GM12878 (cell line): ENCODE results near the gene LYZ. TPM values are rescaled to one million over a fixed set of nuclear protein-coding genes. Genes with fewer than 3 reads are reported as not detected.

Experiments
- ATAC-seq: fragments of 200-7000 bp; cut with Tn5 transposase; 3 replicates; pipeline ENCODE4 v1.9.1; 2020; ENCODE audit warnings: mild to moderate bottlenecking, moderate library complexity
- BruUV-seq: library from RNA; stranded (reverse); fragments of 400-500 nt; replicated peaks from 2 replicates; lab custom pipeline; 2021; lab: Mats Ljungman, UMichigan
- CTCF ChIA-PET: fragments of 300-600 bp; sonication (Branson Sonifier 250); formaldehyde crosslinking; extraction: SDS; loops from one replicate; lab custom pipeline; 2021; ENCODE audit warnings: inconsistent platforms; lab: Yijun Ruan, JAX
- POLR2A ChIA-PET: fragments of 350-600 bp; formaldehyde crosslinking; extraction: SDS; loops from one replicate; lab custom pipeline; 2021; ENCODE audit warnings: inconsistent platforms; lab: Charles Lee
- RAD21 ChIA-PET: fragments of 300-600 bp; sonication (Branson Sonifier 250); formaldehyde crosslinking; loops from one replicate; lab custom pipeline; 2023; ENCODE audit warnings: antibody characterized with exemption; ENCODE audit not compliant: unreplicated experiment; lab: Charles Lee
- SMC1A ChIA-PET: fragments of 300-600 bp; sonication (Branson Sonifier 250); formaldehyde crosslinking; loops from one replicate; lab custom pipeline; 2023; ENCODE audit not compliant: unreplicated experiment, uncharacterized antibody; lab: Charles Lee
- DNase-seq: peaks from one replicate; pipeline ENCODE4 v3.0.0-alpha.2; 2011; ENCODE audit warnings: low read depth, low spot score
- FAIRE-seq: peaks from 3 replicates; lab custom pipeline; 2011; peaks lifted over from hg19 to GRCh38; lab: Jason Lieb, UNC
- H2AFZ ChIP-seq: 2 replicates; pipeline ENCODE4 v1.6.0; 2011; ENCODE audit warnings: low read depth, low read length, control low read depth; ENCODE audit not compliant: control insufficient read depth
- H3K27ac ChIP-seq: 2 replicates; pipeline ENCODE4 v1.5.1; 2011; ENCODE audit warnings: control low read depth; ENCODE audit not compliant: control insufficient read depth, insufficient read depth
- H3K27me3 ChIP-seq, 2 experiments: replicated peaks in 1 of 2; 2 replicates each; pipeline versions ENCODE4 v1.6.0 to v1.6.1; 2011; ENCODE audit warnings: low read length in 1 of 2; ENCODE audit not compliant: control insufficient read depth in 2 of 2, insufficient read depth in 2 of 2
- H3K36me3 ChIP-seq, 2 experiments: 2 replicates each; pipeline ENCODE4 v1.5.1; 2011; ENCODE audit warnings: low read length in 1 of 2; ENCODE audit not compliant: control insufficient read depth in 2 of 2, insufficient read depth in 2 of 2
- H3K4me1 ChIP-seq: 2 replicates; pipeline ENCODE4 v1.6.1; 2011; ENCODE audit warnings: mild to moderate bottlenecking, low read length, moderate library complexity, mixed read lengths; ENCODE audit not compliant: control insufficient read depth, insufficient read depth
- H3K4me2 ChIP-seq: 2 replicates; pipeline ENCODE4 v1.6.0; 2011; ENCODE audit warnings: control low read depth; ENCODE audit not compliant: control insufficient read depth, insufficient read depth
- H3K4me3 ChIP-seq: fragments of 200-600 bp; sonication (generic); 2 replicates; pipeline ENCODE4 v1.5.1; 2016
- H3K79me2 ChIP-seq: 2 replicates; pipeline ENCODE4 v1.6.0; 2011; ENCODE audit warnings: low read length; ENCODE audit not compliant: control insufficient read depth, insufficient read depth
- H3K9ac ChIP-seq: 2 replicates; pipeline ENCODE4 v1.8.0; 2011; ENCODE audit warnings: low read length, control low read depth, mixed read lengths; ENCODE audit not compliant: control insufficient read depth, insufficient read depth
- H3K9me3 ChIP-seq: replicated peaks from 3 replicates; pipeline ENCODE4 v1.5.1; 2011; ENCODE audit warnings: mild to moderate bottlenecking, low read length; ENCODE audit not compliant: control insufficient read depth, insufficient read depth
- H4K20me1 ChIP-seq: 2 replicates; pipeline ENCODE4 v1.6.0; 2011; ENCODE audit not compliant: control insufficient read depth, insufficient read depth
- BACH1 ChIP-seq: fragments of 450-650 bp; IDR thresholded peaks from 2 replicates; pipeline ENCODE4 v1.6.1; 2017; ENCODE audit warnings: mild to moderate bottlenecking, borderline replicate concordance
- CBFB ChIP-seq: IDR thresholded peaks from 2 replicates; pipeline ENCODE4 v1.6.1; 2016; ENCODE audit warnings: antibody characterized with exemption, low read depth
- DPF2 ChIP-seq: fragments of 450-650 bp; IDR thresholded peaks from 2 replicates; pipeline ENCODE4 v1.6.1; 2017; ENCODE audit warnings: mild to moderate bottlenecking
- EED ChIP-seq: sonication (generic); IDR thresholded peaks from 2 replicates; pipeline ENCODE4 v1.6.1; 2016; ENCODE audit warnings: antibody characterized with exemption, low read depth
- EP300 ChIP-seq, 2 experiments: fragments of 150-350 bp in 1 of 2; IDR thresholded peaks; 2 replicates each; pipeline ENCODE4 v1.6.1; 2011 to 2012; ENCODE audit warnings: low read depth in 2 of 2, low read length in 2 of 2, borderline replicate concordance in 1 of 2, improper control_type of control experiment in 1 of 2, inconsistent platforms in 1 of 2; ENCODE audit not compliant: control insufficient read depth in 1 of 2
- GABPA ChIP-seq: IDR thresholded peaks from 2 replicates; pipeline ENCODE4 v1.6.1; 2014; ENCODE audit warnings: antibody characterized with exemption, low read depth, mild to moderate bottlenecking, inconsistent platforms
- IKZF1 ChIP-seq: fragments of 450-650 bp; conservative IDR thresholded peaks from 2 replicates; pipeline ENCODE4 v1.6.1; 2017; ENCODE audit warnings: antibody characterized with exemption, mild to moderate bottlenecking
- IKZF2 ChIP-seq, 2 experiments: fragments of 450-650 bp; IDR thresholded peaks; 2 replicates each; pipeline ENCODE4 v1.6.1; 2017; ENCODE audit warnings: mild to moderate bottlenecking in 2 of 2, moderate library complexity in 2 of 2
- IRF4 ChIP-seq: IDR thresholded peaks from 2 replicates; pipeline ENCODE4 v1.6.1; 2011; ENCODE audit warnings: low read depth, low read length
- KDM1A ChIP-seq: fragments of 200-600 bp; sonication (generic); IDR thresholded peaks from 2 replicates; pipeline ENCODE4 v1.6.1; 2016; ENCODE audit warnings: borderline replicate concordance
- NFIC ChIP-seq: IDR thresholded peaks from 2 replicates; pipeline ENCODE4 v1.6.1; 2012; ENCODE audit warnings: low read depth, mild to moderate bottlenecking, inconsistent platforms, low read length, moderate library complexity
- PAX5 ChIP-seq: IDR thresholded peaks from 2 replicates; pipeline ENCODE4 v1.6.1; 2011; ENCODE audit warnings: low read depth, low read length, borderline replicate concordance
- POU2F2 ChIP-seq: IDR thresholded peaks from 3 replicates; pipeline ENCODE4 v1.6.1; 2011; ENCODE audit warnings: low read depth, mild to moderate bottlenecking, low read length, borderline replicate concordance
- RB1 ChIP-seq: fragments of 450-650 bp; formaldehyde crosslinking; IDR thresholded peaks from 2 replicates; pipeline ENCODE4 v1.6.1; 2017; ENCODE audit warnings: mild to moderate bottlenecking, borderline replicate concordance
- RUNX3 ChIP-seq: IDR thresholded peaks from 2 replicates; pipeline ENCODE4 v1.6.1; 2012; ENCODE audit warnings: low read length, inconsistent platforms
- SPI1 ChIP-seq: IDR thresholded peaks from 2 replicates; pipeline ENCODE4 v1.6.1; 2011; ENCODE audit warnings: low read depth, mild to moderate bottlenecking, low read length, moderate library complexity, borderline replicate concordance; ENCODE audit not compliant: insufficient read depth
- SREBF1 ChIP-seq: IDR thresholded peaks from 2 replicates; pipeline ENCODE4 v1.6.1; 2012; ENCODE audit warnings: mild to moderate bottlenecking, low read length
- ZNF207 ChIP-seq: fragments of 450-650 bp; IDR thresholded peaks from 2 replicates; pipeline ENCODE4 v1.6.1; 2014; ENCODE audit warnings: antibody characterized with exemption, mild to moderate bottlenecking, borderline replicate concordance
- WGBS: methylation state at CpG from one replicate; pipeline ENCODE4 v1.1.6; 2016; ENCODE audit warnings: low lambda C conversion rate; ENCODE audit not compliant: insufficient replicate concordance, insufficient coverage; ENCODE audit errors: missing lambda C conversion rate; 5-methylcytosine and 5-hydroxymethylcytosine counted together
- in situ Hi-C: fragments of 300-500 bp; cut with MboI; formaldehyde crosslinking; loops from 9 replicates; pipeline ENCODE4 v1.14.3; 2018; ENCODE audit warnings: mixed read lengths
- intact Hi-C: fragments of 100-400 bp; cut with micrococcal nuclease; formaldehyde crosslinking; loops from one replicate; pipeline ENCODE4 v1.14.2; 2022; ENCODE audit not compliant: unreplicated experiment
- polyA plus RNA-seq, 11 experiments: library from polyadenylated mRNA; depleted of rRNA in 4 of 11; unstranded in 6 of 11; stranded (reverse) in 5 of 11; fragments of >200 nt; fragmentation: Nextera tagmentation in 4 of 11; fragmentation: Illumina TruSeq in 1 of 11; extraction: Ambion mirVana in 4 of 11; extraction: Trizol in 1 of 11; gene quantifications; 1 replicate in 1 of 11; 2 replicates in 10 of 11; pipeline versions ENCODE4 v1.2.1 to v1.2.3, GENCODE V29; 2011 to 2016; ENCODE audit warnings: inconsistent platforms in 2 of 11, missing spikeins in 2 of 11, low read depth in 1 of 11
- total RNA-seq, 4 experiments: library from RNA; depleted of rRNA in 3 of 4; stranded (reverse); fragments of >200 nt in 3 of 4; fragmentation: Illumina TruSeq in 1 of 4; extraction: Trizol in 1 of 4; gene quantifications; 2 replicates each; pipeline versions ENCODE4 v1.2.1 to v1.2.3, GENCODE V29; 2013 to 2021
- TF ChIP-seq, protein P1 (sequence below): fragments of 450-650 bp; IDR thresholded peaks from 2 replicates; pipeline ENCODE4 v1.6.1; 2017; ENCODE audit warnings: low read depth, mild to moderate bottlenecking, moderate library complexity
- TF ChIP-seq, protein P2 (sequence below): IDR thresholded peaks from 2 replicates; pipeline ENCODE4 v1.6.1; 2012; ENCODE audit warnings: low read length, inconsistent platforms
- TF ChIP-seq, protein P3 (sequence below): fragments of 450-650 bp; IDR thresholded peaks from 2 replicates; pipeline ENCODE4 v1.6.1; 2016; ENCODE audit warnings: mild to moderate bottlenecking

Gene LYZ
- total and polyA plus RNA-seq, 10 of the 15 experiments (the other 5 are each of a cell fraction or from before 2014, with no cell fraction given): 1.9 TPM; not detected in 9

GRCh38 chr12:69324797-69325466, 23.2 kb upstream of the LYZ start:
- FAIRE-seq (no peak), ATAC-seq (peak; percentile 94), DNase-seq (peak; percentile 26)
- RAD21 ChIA-PET: no interaction called here
- H3K9ac ChIP-seq: no peak overlapping the region
- no peak overlapping the region for H3K4me3 ChIP-seq
- no peaks in the 10 kb centered on the region for H3K27me3 ChIP-seq
- CTCF ChIA-PET: interaction anchor here (0.6 to 1.7 kb wide), 4 partner anchors 9 to 168 kb away, joined by 3 to 4 read pairs (median 3); no protein-coding TSS in a partner anchor
- no peaks in the 10 kb centered on the region for H3K4me1 ChIP-seq
- peak overlapping the region; percentile 27; the same call in 1 of the 2 replicates for H3K27ac ChIP-seq
- intact Hi-C loops (no loop called here), in situ Hi-C loops (no loop called here)
- no peak for TF ChIP-seq SREBF1
- TF ChIP-seq NFIC: peak; percentile 36; the same call in 1 of the 2 replicates
- TF ChIP-seq, protein P1, sequence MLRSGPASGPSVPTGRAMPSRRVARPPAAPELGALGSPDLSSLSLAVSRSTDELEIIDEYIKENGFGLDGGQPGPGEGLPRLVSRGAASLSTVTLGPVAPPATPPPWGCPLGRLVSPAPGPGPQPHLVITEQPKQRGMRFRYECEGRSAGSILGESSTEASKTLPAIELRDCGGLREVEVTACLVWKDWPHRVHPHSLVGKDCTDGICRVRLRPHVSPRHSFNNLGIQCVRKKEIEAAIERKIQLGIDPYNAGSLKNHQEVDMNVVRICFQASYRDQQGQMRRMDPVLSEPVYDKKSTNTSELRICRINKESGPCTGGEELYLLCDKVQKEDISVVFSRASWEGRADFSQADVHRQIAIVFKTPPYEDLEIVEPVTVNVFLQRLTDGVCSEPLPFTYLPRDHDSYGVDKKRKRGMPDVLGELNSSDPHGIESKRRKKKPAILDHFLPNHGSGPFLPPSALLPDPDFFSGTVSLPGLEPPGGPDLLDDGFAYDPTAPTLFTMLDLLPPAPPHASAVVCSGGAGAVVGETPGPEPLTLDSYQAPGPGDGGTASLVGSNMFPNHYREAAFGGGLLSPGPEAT: peak; percentile 43; the same call in 1 of the 2 replicates
- TF ChIP-seq EED: 0 out of 2 replicates have a peak, but pooled peaks have one; percentile 16
- TF ChIP-seq, protein P2, sequence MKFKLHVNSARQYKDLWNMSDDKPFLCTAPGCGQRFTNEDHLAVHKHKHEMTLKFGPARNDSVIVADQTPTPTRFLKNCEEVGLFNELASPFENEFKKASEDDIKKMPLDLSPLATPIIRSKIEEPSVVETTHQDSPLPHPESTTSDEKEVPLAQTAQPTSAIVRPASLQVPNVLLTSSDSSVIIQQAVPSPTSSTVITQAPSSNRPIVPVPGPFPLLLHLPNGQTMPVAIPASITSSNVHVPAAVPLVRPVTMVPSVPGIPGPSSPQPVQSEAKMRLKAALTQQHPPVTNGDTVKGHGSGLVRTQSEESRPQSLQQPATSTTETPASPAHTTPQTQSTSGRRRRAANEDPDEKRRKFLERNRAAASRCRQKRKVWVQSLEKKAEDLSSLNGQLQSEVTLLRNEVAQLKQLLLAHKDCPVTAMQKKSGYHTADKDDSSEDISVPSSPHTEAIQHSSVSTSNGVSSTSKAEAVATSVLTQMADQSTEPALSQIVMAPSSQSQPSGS: 0 out of 2 replicates have a peak, but pooled peaks have one; percentile 24
- peak; percentile 97 for TF ChIP-seq SPI1
- peak; percentile 92 for TF ChIP-seq RUNX3
- no peak for TF ChIP-seq KDM1A
- 0 out of 3 replicates have a peak, but pooled peaks have one; percentile 7 for TF ChIP-seq POU2F2
- peak; percentile 24; the same call in 1 of the 2 replicates for TF ChIP-seq IKZF1
- TF ChIP-seq PAX5: 0 out of 2 replicates have a peak, but pooled peaks have one; percentile 11
- TF ChIP-seq GABPA: no peak
- 0 out of 2 replicates have a peak, but pooled peaks have one; percentile 9 for TF ChIP-seq IRF4
- no peak for TF ChIP-seq RB1
- 0 out of 2 replicates have a peak, but pooled peaks have one; percentile 40 for TF ChIP-seq CBFB
- TF ChIP-seq, protein P3, sequence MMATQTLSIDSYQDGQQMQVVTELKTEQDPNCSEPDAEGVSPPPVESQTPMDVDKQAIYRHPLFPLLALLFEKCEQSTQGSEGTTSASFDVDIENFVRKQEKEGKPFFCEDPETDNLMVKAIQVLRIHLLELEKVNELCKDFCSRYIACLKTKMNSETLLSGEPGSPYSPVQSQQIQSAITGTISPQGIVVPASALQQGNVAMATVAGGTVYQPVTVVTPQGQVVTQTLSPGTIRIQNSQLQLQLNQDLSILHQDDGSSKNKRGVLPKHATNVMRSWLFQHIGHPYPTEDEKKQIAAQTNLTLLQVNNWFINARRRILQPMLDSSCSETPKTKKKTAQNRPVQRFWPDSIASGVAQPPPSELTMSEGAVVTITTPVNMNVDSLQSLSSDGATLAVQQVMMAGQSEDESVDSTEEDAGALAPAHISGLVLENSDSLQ: 0 out of 2 replicates have a peak, but pooled peaks have one; percentile 18
- no peak for TF ChIP-seq DPF2
- no peak for TF ChIP-seq ZNF207
- TF ChIP-seq BACH1: no peak
- TF ChIP-seq EP300 (IDR thresholded peaks at IDR 0.05; ENCODE audit: borderline replicate concordance in 1 of 2, control insufficient read depth in 1 of 2, low read depth in 2 of 2, low read length in 2 of 2): no peak
- peak; percentile 45 to 58; a peak in 2 of 4 replicates for TF ChIP-seq IKZF2 (IDR thresholded peaks at IDR 0.05)
- POLR2A ChIA-PET: no interaction called here
- BruUV-seq: no TSS peak
- H4K20me1 ChIP-seq: no peaks in the 10 kb centered on the region
- no peak overlapping the region; the same call in 1 of the 2 replicates for H2AFZ ChIP-seq
- SMC1A ChIA-PET: interaction anchor here (1.0 kb wide), 3 partner anchors 8 to 247 kb away, joined by 3 read pairs; no protein-coding TSS in a partner anchor
- H3K4me2 ChIP-seq: no peak overlapping the region
- no peaks in the 10 kb centered on the region for H3K36me3 ChIP-seq
- H3K9me3 ChIP-seq: no peaks in the 10 kb centered on the region
- no peaks in the 10 kb centered on the region for H3K79me2 ChIP-seq
- WGBS: 41% methylated on average over 2 of the region's 2 CpGs
